ENCODE data around the gene LEUTX.

Gene LEUTX

GRCh38 chr19:39749981-39750380, 28.7 kb upstream of the LEUTX start:
- Histone ChIP-seq H2AK5ac (ENCODE audit: low read length) (no peak overlapping the region), H3K79me2 (ENCODE audit: control insufficient read depth, insufficient read depth, low read length) (no peaks in the 10 kb centered on the region), H4K5ac (ENCODE audit: low read length) (no peak overlapping the region), H3K18ac (ENCODE audit: low read length) (no peak overlapping the region), H3K27ac (ENCODE audit: low read depth, low read length) (no peak overlapping the region), H2BK120ac (ENCODE audit: low read depth, low read length) (no peak overlapping the region), H3K4me3 (ENCODE audit: low read length) (no peak overlapping the region), H4K8ac (ENCODE audit: low read depth, low read length) (no peak overlapping the region), H3K23ac (ENCODE audit: low read length) (no peak overlapping the region), H3K27me3 (ENCODE audit: insufficient read depth, low read length, poor library complexity) (no peaks in the 10 kb centered on the region), H3K4ac (ENCODE audit: low read depth, low read length) (no peak overlapping the region), H2BK15ac (replicated peaks; ENCODE audit: low read depth) (no peak overlapping the region), H2BK5ac (ENCODE audit: low read length) (no peak overlapping the region), H3K79me1 (ENCODE audit: low read length) (no peaks in the 10 kb centered on the region), H3K36me3 (ENCODE audit: control insufficient read depth, insufficient read depth, low read length) (no peaks in the 10 kb centered on the region), H3K56ac (ENCODE audit: low read length) (no peak overlapping the region), H3K4me1 (ENCODE audit: control insufficient read depth, low read depth, low read length) (no peaks in the 10 kb centered on the region), H3K9ac (ENCODE audit: low read length) (no peak overlapping the region), H3K4me2 (ENCODE audit: low read length) (no peak overlapping the region)
- no peak for DNase-seq
- no CpG with 5 or more reads among the region's 5 CpGs for WGBS (ENCODE audit: extremely low coverage, insufficient coverage, low lambda C conversion rate)

GRCh38 chr19:39752390-39752789, 26.3 kb upstream of the LEUTX start:
- H3K27ac ChIP-seq (ENCODE audit: low read depth, low read length): no peak overlapping the region
- H3K79me2 ChIP-seq (ENCODE audit: control insufficient read depth, insufficient read depth, low read length): no peaks in the 10 kb centered on the region
- no peak overlapping the region for H3K4me2 ChIP-seq (ENCODE audit: low read length)
- H3K27me3 ChIP-seq (ENCODE audit: insufficient read depth, low read length, poor library complexity): no peaks in the 10 kb centered on the region
- no peaks in the 10 kb centered on the region for H3K79me1 ChIP-seq (ENCODE audit: low read length)
- H3K56ac ChIP-seq (ENCODE audit: low read length): no peak overlapping the region
- no peak overlapping the region for H2BK5ac ChIP-seq (ENCODE audit: low read length)
- no peaks in the 10 kb centered on the region for H3K4me1 ChIP-seq (ENCODE audit: control insufficient read depth, low read depth, low read length)
- H3K18ac ChIP-seq (ENCODE audit: low read length): no peak overlapping the region
- no peak overlapping the region for H3K4me3 ChIP-seq (ENCODE audit: low read length)
- no peak overlapping the region for H4K5ac ChIP-seq (ENCODE audit: low read length)
- H3K9ac ChIP-seq (ENCODE audit: low read length): no peak overlapping the region
- H2BK120ac ChIP-seq (ENCODE audit: low read depth, low read length): no peak overlapping the region
- DNase-seq: no peak
- H3K36me3 ChIP-seq (ENCODE audit: control insufficient read depth, insufficient read depth, low read length): no peaks in the 10 kb centered on the region
- H2BK15ac ChIP-seq (replicated peaks; ENCODE audit: low read depth): no peak overlapping the region
- no peak overlapping the region for H3K23ac ChIP-seq (ENCODE audit: low read length)
- H4K8ac ChIP-seq (ENCODE audit: low read depth, low read length): no peak overlapping the region
- H3K4ac ChIP-seq (ENCODE audit: low read depth, low read length): no peak overlapping the region
- no peak overlapping the region for H2AK5ac ChIP-seq (ENCODE audit: low read length)

GRCh38 chr19:39752795-39753194, 25.9 kb upstream of the LEUTX start:
- Histone ChIP-seq H2BK120ac (ENCODE audit: low read depth, low read length) (no peak overlapping the region), H3K4ac (ENCODE audit: low read depth, low read length) (no peak overlapping the region), H3K36me3 (ENCODE audit: control insufficient read depth, insufficient read depth, low read length) (no peaks in the 10 kb centered on the region), H3K27ac (ENCODE audit: low read depth, low read length) (no peak overlapping the region), H3K23ac (ENCODE audit: low read length) (no peak overlapping the region), H2BK5ac (ENCODE audit: low read length) (no peak overlapping the region), H3K4me1 (ENCODE audit: control insufficient read depth, low read depth, low read length) (no peaks in the 10 kb centered on the region), H3K79me2 (ENCODE audit: control insufficient read depth, insufficient read depth, low read length) (no peaks in the 10 kb centered on the region), H3K9ac (ENCODE audit: low read length) (no peak overlapping the region), H4K8ac (ENCODE audit: low read depth, low read length) (no peak overlapping the region), H3K79me1 (ENCODE audit: low read length) (no peaks in the 10 kb centered on the region), H2AK5ac (ENCODE audit: low read length) (no peak overlapping the region), H3K4me3 (ENCODE audit: low read length) (no peak overlapping the region), H3K4me2 (ENCODE audit: low read length) (no peak overlapping the region), H3K27me3 (ENCODE audit: insufficient read depth, low read length, poor library complexity) (no peaks in the 10 kb centered on the region), H3K18ac (ENCODE audit: low read length) (no peak overlapping the region), H3K56ac (ENCODE audit: low read length) (no peak overlapping the region), H2BK15ac (replicated peaks; ENCODE audit: low read depth) (no peak overlapping the region), H4K5ac (ENCODE audit: low read length) (no peak overlapping the region)
- DNase-seq: no peak

- Histone ChIP-seq H3K27me3 (ENCODE audit: insufficient read depth, low read length, poor library complexity) (no peaks in the 10 kb centered on the region), H4K5ac (ENCODE audit: low read length) (no peak overlapping the region), H3K18ac (ENCODE audit: low read length) (no peak overlapping the region), H3K79me2 (ENCODE audit: control insufficient read depth, insufficient read depth, low read length) (no peaks in the 10 kb centered on the region), H3K36me3 (ENCODE audit: control insufficient read depth, insufficient read depth, low read length) (no peaks in the 10 kb centered on the region), H3K23ac (ENCODE audit: low read length) (no peak overlapping the region), H2BK5ac (ENCODE audit: low read length) (no peak overlapping the region), H3K4me3 (ENCODE audit: low read length) (no peak overlapping the region), H3K4ac (ENCODE audit: low read depth, low read length) (no peak overlapping the region), H2BK120ac (ENCODE audit: low read depth, low read length) (no peak overlapping the region), H3K4me1 (ENCODE audit: control insufficient read depth, low read depth, low read length) (no peaks in the 10 kb centered on the region), H2BK15ac (replicated peaks; ENCODE audit: low read depth) (no peak overlapping the region), H2AK5ac (ENCODE audit: low read length) (no peak overlapping the region), H3K79me1 (ENCODE audit: low read length) (no peaks in the 10 kb centered on the region), H3K56ac (ENCODE audit: low read length) (no peak overlapping the region), H3K9ac (ENCODE audit: low read length) (no peak overlapping the region), H3K27ac (ENCODE audit: low read depth, low read length) (no peak overlapping the region), H3K4me2 (ENCODE audit: low read length) (no peak overlapping the region), H4K8ac (ENCODE audit: low read depth, low read length) (no peak overlapping the region)
- WGBS (ENCODE audit: extremely low coverage, insufficient coverage, low lambda C conversion rate): no CpG with 5 or more reads among the region's 2 CpGs
- no peak for DNase-seq
Observed at GRCh38 chr19:39754544-39754943, 24.1 kb upstream of the LEUTX start.

GRCh38 chr19:39754971-39755370, 23.7 kb upstream of the LEUTX start:
- H3K18ac ChIP-seq (ENCODE audit: low read length): no peak overlapping the region
- no peak overlapping the region for H4K5ac ChIP-seq (ENCODE audit: low read length)
- no peak overlapping the region for H3K4ac ChIP-seq (ENCODE audit: low read depth, low read length)
- no peaks in the 10 kb centered on the region for H3K79me2 ChIP-seq (ENCODE audit: control insufficient read depth, insufficient read depth, low read length)
- H3K9ac ChIP-seq (ENCODE audit: low read length): no peak overlapping the region
- no peak overlapping the region for H3K4me2 ChIP-seq (ENCODE audit: low read length)
- H3K4me1 ChIP-seq (ENCODE audit: control insufficient read depth, low read depth, low read length): no peaks in the 10 kb centered on the region
- H2AK5ac ChIP-seq (ENCODE audit: low read length): no peak overlapping the region
- no peak overlapping the region for H2BK15ac ChIP-seq (replicated peaks; ENCODE audit: low read depth)
- H3K27me3 ChIP-seq (ENCODE audit: insufficient read depth, low read length, poor library complexity): no peaks in the 10 kb centered on the region
- no peak overlapping the region for H3K56ac ChIP-seq (ENCODE audit: low read length)
- H3K23ac ChIP-seq (ENCODE audit: low read length): no peak overlapping the region
- no peaks in the 10 kb centered on the region for H3K79me1 ChIP-seq (ENCODE audit: low read length)
- WGBS (ENCODE audit: extremely low coverage, insufficient coverage, low lambda C conversion rate): no CpG with 5 or more reads among the region's 3 CpGs
- no peak overlapping the region for H2BK5ac ChIP-seq (ENCODE audit: low read length)
- H4K8ac ChIP-seq (ENCODE audit: low read depth, low read length): no peak overlapping the region
- no peak overlapping the region for H2BK120ac ChIP-seq (ENCODE audit: low read depth, low read length)
- DNase-seq: no peak
- H3K4me3 ChIP-seq (ENCODE audit: low read length): no peak overlapping the region
- no peaks in the 10 kb centered on the region for H3K36me3 ChIP-seq (ENCODE audit: control insufficient read depth, insufficient read depth, low read length)
- H3K27ac ChIP-seq (ENCODE audit: low read depth, low read length): no peak overlapping the region

- Histone ChIP-seq H3K18ac (ENCODE audit: low read length) (no peak overlapping the region), H2BK5ac (ENCODE audit: low read length) (no peak overlapping the region), H3K56ac (ENCODE audit: low read length) (no peak overlapping the region), H3K23ac (ENCODE audit: low read length) (no peak overlapping the region), H3K4me1 (ENCODE audit: control insufficient read depth, low read depth, low read length) (no peaks in the 10 kb centered on the region), H3K9ac (ENCODE audit: low read length) (no peak overlapping the region), H4K5ac (ENCODE audit: low read length) (no peak overlapping the region), H3K27ac (ENCODE audit: low read depth, low read length) (no peak overlapping the region), H3K4me3 (ENCODE audit: low read length) (no peak overlapping the region), H2AK5ac (ENCODE audit: low read length) (no peak overlapping the region), H3K79me2 (ENCODE audit: control insufficient read depth, insufficient read depth, low read length) (no peaks in the 10 kb centered on the region), H4K8ac (ENCODE audit: low read depth, low read length) (no peak overlapping the region), H3K36me3 (ENCODE audit: control insufficient read depth, insufficient read depth, low read length) (no peaks in the 10 kb centered on the region), H3K27me3 (ENCODE audit: insufficient read depth, low read length, poor library complexity) (no peaks in the 10 kb centered on the region), H3K4ac (ENCODE audit: low read depth, low read length) (no peak overlapping the region), H3K79me1 (ENCODE audit: low read length) (no peaks in the 10 kb centered on the region), H2BK15ac (replicated peaks; ENCODE audit: low read depth) (no peak overlapping the region), H3K4me2 (ENCODE audit: low read length) (no peak overlapping the region), H2BK120ac (ENCODE audit: low read depth, low read length) (no peak overlapping the region)
- WGBS (ENCODE audit: extremely low coverage, insufficient coverage, low lambda C conversion rate): no CpG with 5 or more reads among the region's 4 CpGs
- DNase-seq: no peak
Observed at GRCh38 chr19:39759457-39760184, 19.0 kb upstream of the LEUTX start.

Data from mesendoderm (in vitro differentiated cells).